HL-60 (cell line): ENCODE results near the gene TIPRL.
"Not testable (repeated sequence)": the region's sequence is repeated elsewhere in the genome, so short reads cannot be mapped to it uniquely, and the experiment has no call there.

Source experiments
- DNase-seq, 2 experiments: peaks; one replicate each; pipeline ENCODE4 v3.0.0-alpha.2; 2010 to 2020; ENCODE audit warnings: low read depth in 1 of 2, low spot score in 1 of 2
- H3K27ac ChIP-seq: fragments of 250-450 bp; sonication (Bioruptor Pico); replicated peaks from 2 replicates; pipeline ENCODE4 v1.5.1; 2020; ENCODE audit warnings: mild to moderate bottlenecking, moderate library complexity
- H3K27me3 ChIP-seq: fragments of 250-450 bp; sonication (Bioruptor Pico); 2 replicates; pipeline ENCODE4 v1.5.1; 2021; ENCODE audit warnings: mild to moderate bottlenecking, moderate library complexity; ENCODE audit not compliant: insufficient read depth, poor library complexity, severe bottlenecking
- H3K4me3 ChIP-seq: replicated peaks from 2 replicates; pipeline ENCODE4 v1.5.1; 2011; ENCODE audit warnings: mild to moderate bottlenecking, control low read depth, low read length; ENCODE audit not compliant: insufficient read depth
- GABPA ChIP-seq: IDR thresholded peaks from 2 replicates; pipeline ENCODE4 v1.6.1; 2012; ENCODE audit warnings: low read depth
- POLR2AphosphoS5 ChIP-seq: IDR thresholded peaks from 2 replicates; pipeline ENCODE4 v1.6.1; 2012; ENCODE audit warnings: low read depth
- REST ChIP-seq: IDR thresholded peaks from 2 replicates; pipeline ENCODE4 v1.6.1; 2012; ENCODE audit warnings: low read depth; ENCODE audit not compliant: insufficient replicate concordance
- SPI1 ChIP-seq: IDR thresholded peaks from 2 replicates; pipeline ENCODE4 v1.6.1; 2012; ENCODE audit warnings: low read depth, mild to moderate bottlenecking, borderline replicate concordance
- TF ChIP-seq, protein P1 (sequence below): IDR thresholded peaks from one replicate; pipeline ENCODE4 v1.5.1; 2011; ENCODE audit warnings: low read length, control low read depth, inconsistent platforms; ENCODE audit not compliant: insufficient read depth

The TIPRL gene

GRCh38 chr1:168151935-168152334 is 26.8 kb upstream of the TIPRL start:
- no peak for TF ChIP-seq SPI1
- TF ChIP-seq REST = no peak
- TF ChIP-seq, protein P1, sequence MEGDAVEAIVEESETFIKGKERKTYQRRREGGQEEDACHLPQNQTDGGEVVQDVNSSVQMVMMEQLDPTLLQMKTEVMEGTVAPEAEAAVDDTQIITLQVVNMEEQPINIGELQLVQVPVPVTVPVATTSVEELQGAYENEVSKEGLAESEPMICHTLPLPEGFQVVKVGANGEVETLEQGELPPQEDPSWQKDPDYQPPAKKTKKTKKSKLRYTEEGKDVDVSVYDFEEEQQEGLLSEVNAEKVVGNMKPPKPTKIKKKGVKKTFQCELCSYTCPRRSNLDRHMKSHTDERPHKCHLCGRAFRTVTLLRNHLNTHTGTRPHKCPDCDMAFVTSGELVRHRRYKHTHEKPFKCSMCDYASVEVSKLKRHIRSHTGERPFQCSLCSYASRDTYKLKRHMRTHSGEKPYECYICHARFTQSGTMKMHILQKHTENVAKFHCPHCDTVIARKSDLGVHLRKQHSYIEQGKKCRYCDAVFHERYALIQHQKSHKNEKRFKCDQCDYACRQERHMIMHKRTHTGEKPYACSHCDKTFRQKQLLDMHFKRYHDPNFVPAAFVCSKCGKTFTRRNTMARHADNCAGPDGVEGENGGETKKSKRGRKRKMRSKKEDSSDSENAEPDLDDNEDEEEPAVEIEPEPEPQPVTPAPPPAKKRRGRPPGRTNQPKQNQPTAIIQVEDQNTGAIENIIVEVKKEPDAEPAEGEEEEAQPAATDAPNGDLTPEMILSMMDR = no peak
- no peak for TF ChIP-seq GABPA
- no peak for TF ChIP-seq POLR2AphosphoS5
- Histone ChIP-seq H3K4me3 (no peak overlapping the region), H3K27me3 (no peaks in the 10 kb centered on the region), H3K27ac (no peak overlapping the region)
- no peak for DNase-seq

DNA sequence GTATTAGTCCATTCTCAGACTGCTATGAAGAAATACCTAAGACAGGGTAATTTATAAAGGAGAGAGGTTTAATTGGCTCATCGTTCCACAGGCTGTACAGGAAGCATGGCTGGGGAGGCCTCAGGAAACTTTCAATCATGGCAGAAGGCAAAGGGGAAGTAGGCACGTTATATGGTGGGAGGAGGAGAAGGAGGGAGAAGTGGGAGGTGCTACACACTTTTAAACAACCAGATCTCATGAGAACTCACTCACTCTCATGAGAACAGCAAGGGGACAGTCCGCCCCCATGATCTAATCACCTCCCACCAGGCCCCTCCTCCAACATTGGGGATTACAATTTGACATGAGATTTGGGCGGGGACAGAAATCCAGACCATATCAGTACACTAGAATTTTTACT is 24.1 kb upstream of the TIPRL start:
- peak; percentile 10; the same call in 1 of the 2 replicates for TF ChIP-seq SPI1
- DNase-seq = peak in 1 of 2 experiments; percentile 55
- H3K27me3 ChIP-seq, H3K27ac ChIP-seq, H3K4me3 ChIP-seq: not testable (repeated sequence)

- no peaks in the 10 kb centered on the region for H3K27me3 ChIP-seq
- no peak for DNase-seq
- H3K4me3 ChIP-seq = no peak overlapping the region
- TF ChIP-seq SPI1 = no peak
- no peak for TF ChIP-seq GABPA
- TF ChIP-seq POLR2AphosphoS5 = no peak
- no peak for TF ChIP-seq REST
- no peak overlapping the region for H3K27ac ChIP-seq
These were observed 22.9 kb upstream of the TIPRL start for GRCh38 chr1:168155910-168156309.

GRCh38 chr1:168157638-168158037 is 21.1 kb upstream of the TIPRL start:
- TF ChIP-seq GABPA (no peak), REST (no peak), SPI1 (no peak), POLR2AphosphoS5 (no peak)
- TF ChIP-seq, protein P1 = no peak
- DNase-seq = no peak
- Histone ChIP-seq H3K27me3 (no peaks in the 10 kb centered on the region), H3K4me3 (no peak overlapping the region), H3K27ac (no peak overlapping the region)
